HEK293 (cell line): ENCODE measurements around the gene CDHR5.
A peak's percentile ranks its signal among the peaks of the same experiment; 100 is the strongest.

ENCODE experiments used
- ELK4 ChIP-seq: IDR thresholded peaks from 2 replicates; pipeline ENCODE4 v1.6.1; 2011; ENCODE audit warnings: mild to moderate bottlenecking, low read depth, low read length, borderline replicate concordance
- HIC1 ChIP-seq: fragments of 450-650 bp; formaldehyde crosslinking; IDR thresholded peaks from 2 replicates; pipeline ENCODE4 v1.5.1; 2016; ENCODE audit warnings: missing biosample characterization, missing genetic modification characterization
- KLF1 ChIP-seq: fragments of 450-650 bp; formaldehyde crosslinking; IDR thresholded peaks from 2 replicates; pipeline ENCODE4 v1.5.1; 2016; ENCODE audit warnings: missing biosample characterization, missing genetic modification characterization
- KLF10 ChIP-seq: fragments of 450-650 bp; IDR thresholded peaks from 2 replicates; pipeline ENCODE4 v1.5.1; 2018; ENCODE audit warnings: missing biosample characterization, mild to moderate bottlenecking, missing genetic modification characterization
- KLF16 ChIP-seq: fragments of 450-650 bp; formaldehyde crosslinking; IDR thresholded peaks from 2 replicates; pipeline ENCODE4 v1.5.1; 2017; ENCODE audit warnings: missing biosample characterization, missing genetic modification characterization
- KLF17 ChIP-seq: fragments of 450-650 bp; formaldehyde crosslinking; IDR thresholded peaks from 2 replicates; pipeline ENCODE4 v1.5.1; 2016; ENCODE audit warnings: missing biosample characterization, missing genetic modification characterization
- KLF8 ChIP-seq: fragments of 450-650 bp; formaldehyde crosslinking; IDR thresholded peaks from 2 replicates; pipeline ENCODE4 v1.5.1; 2016; ENCODE audit warnings: missing biosample characterization, missing genetic modification characterization
- TCF7L2 ChIP-seq: IDR thresholded peaks from 2 replicates; pipeline ENCODE4 v1.6.1; 2011; ENCODE audit warnings: low read depth, mild to moderate bottlenecking, inconsistent platforms, low read length, moderate library complexity, borderline replicate concordance
- ZBTB17 ChIP-seq: fragments of 450-650 bp; formaldehyde crosslinking; IDR thresholded peaks from 2 replicates; pipeline ENCODE4 v1.5.1; 2016; ENCODE audit warnings: missing biosample characterization, missing genetic modification characterization
- ZBTB7A ChIP-seq: fragments of 450-650 bp; formaldehyde crosslinking; IDR thresholded peaks from 2 replicates; pipeline ENCODE4 v1.5.1; 2016; ENCODE audit warnings: low read depth, missing biosample characterization, missing genetic modification characterization
- ZEB2 ChIP-seq: fragments of 450-650 bp; formaldehyde crosslinking; IDR thresholded peaks from 2 replicates; pipeline ENCODE4 v1.5.1; 2016; ENCODE audit warnings: missing biosample characterization, missing genetic modification characterization
- ZNF2 ChIP-seq: fragments of 450-650 bp; formaldehyde crosslinking; IDR thresholded peaks from 2 replicates; pipeline ENCODE4 v1.5.1; 2016; ENCODE audit warnings: missing biosample characterization, missing genetic modification characterization
- ZNF223 ChIP-seq: fragments of 450-650 bp; formaldehyde crosslinking; IDR thresholded peaks from 2 replicates; pipeline ENCODE4 v1.5.1; 2016; ENCODE audit warnings: missing biosample characterization, missing genetic modification characterization
- ZNF266 ChIP-seq: fragments of 450-650 bp; formaldehyde crosslinking; IDR thresholded peaks from 2 replicates; pipeline ENCODE4 v1.5.1; 2016; ENCODE audit warnings: missing biosample characterization, missing genetic modification characterization, low read depth
- ZNF426 ChIP-seq: fragments of 450-650 bp; formaldehyde crosslinking; IDR thresholded peaks from 2 replicates; pipeline ENCODE4 v1.5.1; 2017; ENCODE audit warnings: missing biosample characterization, missing genetic modification characterization, mild to moderate bottlenecking, inconsistent platforms, moderate library complexity
- ZNF488 ChIP-seq: fragments of 450-650 bp; formaldehyde crosslinking; IDR thresholded peaks from 2 replicates; pipeline ENCODE4 v1.5.1; 2016; ENCODE audit warnings: missing biosample characterization, missing genetic modification characterization
- ZNF560 ChIP-seq: fragments of 450-650 bp; formaldehyde crosslinking; IDR thresholded peaks from 2 replicates; pipeline ENCODE4 v1.5.1; 2017; ENCODE audit warnings: missing biosample characterization, missing genetic modification characterization, borderline replicate concordance
- ZNF623 ChIP-seq: fragments of 450-650 bp; formaldehyde crosslinking; IDR thresholded peaks from 2 replicates; pipeline ENCODE4 v1.5.1; 2016; ENCODE audit warnings: missing biosample characterization, missing genetic modification characterization
- ZNF660 ChIP-seq: fragments of 450-650 bp; IDR thresholded peaks from 2 replicates; pipeline ENCODE4 v1.5.1; 2018; ENCODE audit warnings: missing biosample characterization, mild to moderate bottlenecking, missing genetic modification characterization
- ZNF76 ChIP-seq: fragments of 450-650 bp; formaldehyde crosslinking; IDR thresholded peaks from 2 replicates; pipeline ENCODE4; 2016; ENCODE audit warnings: low read depth, missing biosample characterization, missing genetic modification characterization, borderline replicate concordance
- ZNF792 ChIP-seq: fragments of 450-650 bp; formaldehyde crosslinking; IDR thresholded peaks from 2 replicates; pipeline ENCODE4 v1.5.1; 2016; ENCODE audit warnings: missing biosample characterization, missing genetic modification characterization
- ZSCAN16 ChIP-seq: fragments of 450-650 bp; formaldehyde crosslinking; IDR thresholded peaks from 2 replicates; pipeline ENCODE4 v1.5.1; 2016; ENCODE audit warnings: missing biosample characterization, missing genetic modification characterization
- TF ChIP-seq, protein P1 (sequence below): fragments of 450-650 bp; formaldehyde crosslinking; IDR thresholded peaks from 2 replicates; pipeline ENCODE4 v1.5.1; 2016; ENCODE audit warnings: missing biosample characterization, missing genetic modification characterization, borderline replicate concordance
- TF ChIP-seq, protein P2 (sequence below): fragments of 450-650 bp; formaldehyde crosslinking; IDR thresholded peaks from 2 replicates; pipeline ENCODE4 v1.5.1; 2016; ENCODE audit warnings: missing biosample characterization, missing genetic modification characterization

The CDHR5 gene

GRCh38 chr11:575996-576768, 48.6 kb downstream of the CDHR5 start, which contains the start of gene PHRF1 (continued):
- TF ChIP-seq, protein P1, sequence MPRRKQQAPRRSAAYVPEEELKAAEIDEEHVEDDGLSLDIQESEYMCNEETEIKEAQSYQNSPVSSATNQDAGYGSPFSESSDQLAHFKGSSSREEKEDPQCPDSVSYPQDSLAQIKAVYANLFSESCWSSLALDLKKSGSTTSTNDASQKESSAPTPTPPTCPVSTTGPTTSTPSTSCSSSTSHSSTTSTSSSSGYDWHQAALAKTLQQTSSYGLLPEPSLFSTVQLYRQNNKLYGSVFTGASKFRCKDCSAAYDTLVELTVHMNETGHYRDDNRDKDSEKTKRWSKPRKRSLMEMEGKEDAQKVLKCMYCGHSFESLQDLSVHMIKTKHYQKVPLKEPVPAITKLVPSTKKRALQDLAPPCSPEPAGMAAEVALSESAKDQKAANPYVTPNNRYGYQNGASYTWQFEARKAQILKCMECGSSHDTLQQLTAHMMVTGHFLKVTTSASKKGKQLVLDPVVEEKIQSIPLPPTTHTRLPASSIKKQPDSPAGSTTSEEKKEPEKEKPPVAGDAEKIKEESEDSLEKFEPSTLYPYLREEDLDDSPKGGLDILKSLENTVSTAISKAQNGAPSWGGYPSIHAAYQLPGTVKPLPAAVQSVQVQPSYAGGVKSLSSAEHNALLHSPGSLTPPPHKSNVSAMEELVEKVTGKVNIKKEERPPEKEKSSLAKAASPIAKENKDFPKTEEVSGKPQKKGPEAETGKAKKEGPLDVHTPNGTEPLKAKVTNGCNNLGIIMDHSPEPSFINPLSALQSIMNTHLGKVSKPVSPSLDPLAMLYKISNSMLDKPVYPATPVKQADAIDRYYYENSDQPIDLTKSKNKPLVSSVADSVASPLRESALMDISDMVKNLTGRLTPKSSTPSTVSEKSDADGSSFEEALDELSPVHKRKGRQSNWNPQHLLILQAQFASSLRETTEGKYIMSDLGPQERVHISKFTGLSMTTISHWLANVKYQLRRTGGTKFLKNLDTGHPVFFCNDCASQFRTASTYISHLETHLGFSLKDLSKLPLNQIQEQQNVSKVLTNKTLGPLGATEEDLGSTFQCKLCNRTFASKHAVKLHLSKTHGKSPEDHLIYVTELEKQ (tag by site-specific recombination), result 0 out of 2 replicates have a peak, but pooled peaks have one; percentile 38
- TF ChIP-seq KLF8 (tag by site-specific recombination), result peak; percentile 89
- peak; percentile 93 for TF ChIP-seq KLF10 (tag by site-specific recombination)
- TF ChIP-seq ZNF660 (tag by site-specific recombination), result peak; percentile 70
- no peak for TF ChIP-seq ZSCAN16
- TF ChIP-seq ZBTB17 (tag by site-specific recombination), result peak; percentile 71
- TF ChIP-seq KLF17 (tag by site-specific recombination), result peak; percentile 91
- 0 out of 2 replicates have a peak, but pooled peaks have one; percentile 13 for TF ChIP-seq ZNF623 (tag by site-specific recombination)
- 0 out of 2 replicates have a peak, but pooled peaks have one; percentile 43 for TF ChIP-seq ZNF2 (tag by site-specific recombination)
- TF ChIP-seq KLF1 (tag by site-specific recombination), result peak; percentile 40
- peak; percentile 92 for TF ChIP-seq ZNF223 (tag by site-specific recombination)
- TF ChIP-seq ZNF488 (tag by site-specific recombination), result no peak
- 0 out of 2 replicates have a peak, but pooled peaks have one; percentile 22 for TF ChIP-seq ZBTB7A (tag by site-specific recombination)
- TF ChIP-seq ZNF76 (tag by site-specific recombination), result no peak; the same call in 1 of the 2 replicates
- no peak for TF ChIP-seq ZNF426 (tag by site-specific recombination)
- TF ChIP-seq, protein P2, sequence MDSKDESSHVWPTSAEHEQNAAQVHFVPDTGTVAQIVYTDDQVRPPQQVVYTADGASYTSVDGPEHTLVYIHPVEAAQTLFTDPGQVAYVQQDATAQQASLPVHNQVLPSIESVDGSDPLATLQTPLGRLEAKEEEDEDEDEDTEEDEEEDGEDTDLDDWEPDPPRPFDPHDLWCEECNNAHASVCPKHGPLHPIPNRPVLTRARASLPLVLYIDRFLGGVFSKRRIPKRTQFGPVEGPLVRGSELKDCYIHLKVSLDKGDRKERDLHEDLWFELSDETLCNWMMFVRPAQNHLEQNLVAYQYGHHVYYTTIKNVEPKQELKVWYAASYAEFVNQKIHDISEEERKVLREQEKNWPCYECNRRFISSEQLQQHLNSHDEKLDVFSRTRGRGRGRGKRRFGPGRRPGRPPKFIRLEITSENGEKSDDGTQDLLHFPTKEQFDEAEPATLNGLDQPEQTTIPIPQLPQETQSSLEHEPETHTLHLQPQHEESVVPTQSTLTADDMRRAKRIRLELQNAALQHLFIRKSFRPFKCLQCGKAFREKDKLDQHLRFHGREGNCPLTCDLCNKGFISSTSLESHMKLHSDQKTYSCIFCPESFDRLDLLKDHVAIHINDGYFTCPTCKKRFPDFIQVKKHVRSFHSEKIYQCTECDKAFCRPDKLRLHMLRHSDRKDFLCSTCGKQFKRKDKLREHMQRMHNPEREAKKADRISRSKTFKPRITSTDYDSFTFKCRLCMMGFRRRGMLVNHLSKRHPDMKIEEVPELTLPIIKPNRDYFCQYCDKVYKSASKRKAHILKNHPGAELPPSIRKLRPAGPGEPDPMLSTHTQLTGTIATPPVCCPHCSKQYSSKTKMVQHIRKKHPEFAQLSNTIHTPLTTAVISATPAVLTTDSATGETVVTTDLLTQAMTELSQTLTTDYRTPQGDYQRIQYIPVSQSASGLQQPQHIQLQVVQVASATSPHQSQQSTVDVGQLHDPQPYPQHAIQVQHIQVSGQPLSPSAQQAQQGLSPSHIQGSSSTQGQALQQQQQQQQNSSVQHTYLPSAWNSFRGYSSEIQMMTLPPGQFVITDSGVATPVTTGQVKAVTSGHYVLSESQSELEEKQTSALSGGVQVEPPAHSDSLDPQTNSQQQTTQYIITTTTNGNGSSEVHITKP, result peak; percentile 100
- TF ChIP-seq KLF16 (tag by site-specific recombination), result peak; percentile 89
- peak; percentile 54; the same call in 1 of the 2 replicates for TF ChIP-seq TCF7L2
- TF ChIP-seq ZNF560, result no peak
- TF ChIP-seq ZEB2 (tag by site-specific recombination), result peak; percentile 57
- TF ChIP-seq ZNF792, result no peak
- TF ChIP-seq HIC1, result no peak
- TF ChIP-seq ELK4, result peak; percentile 58; the same call in 1 of the 2 replicates
- TF ChIP-seq ZNF266, result no peak
